GM12878 (cell line): ENCODE results near the gene COQ4. TPM values are rescaled to one million over a fixed set of nuclear protein-coding genes. Genes with fewer than 3 reads are reported as not detected.

ENCODE experiments used
- ATAC-seq: fragments of 200-7000 bp; cut with Tn5 transposase; 3 replicates; pipeline ENCODE4 v1.9.1; 2020; ENCODE audit warnings: mild to moderate bottlenecking, moderate library complexity
- BruUV-seq: library from RNA; stranded (reverse); fragments of 400-500 nt; replicated peaks from 2 replicates; lab custom pipeline; 2021; lab: Mats Ljungman, UMichigan
- CTCF ChIA-PET: fragments of 300-600 bp; sonication (Branson Sonifier 250); formaldehyde crosslinking; extraction: SDS; loops from one replicate; lab custom pipeline; 2021; ENCODE audit warnings: inconsistent platforms; lab: Yijun Ruan, JAX
- POLR2A ChIA-PET: fragments of 350-600 bp; formaldehyde crosslinking; extraction: SDS; loops from one replicate; lab custom pipeline; 2021; ENCODE audit warnings: inconsistent platforms; lab: Charles Lee
- RAD21 ChIA-PET: fragments of 300-600 bp; sonication (Branson Sonifier 250); formaldehyde crosslinking; loops from one replicate; lab custom pipeline; 2023; ENCODE audit warnings: antibody characterized with exemption; ENCODE audit not compliant: unreplicated experiment; lab: Charles Lee
- SMC1A ChIA-PET: fragments of 300-600 bp; sonication (Branson Sonifier 250); formaldehyde crosslinking; loops from one replicate; lab custom pipeline; 2023; ENCODE audit not compliant: unreplicated experiment, uncharacterized antibody; lab: Charles Lee
- DNase-seq: peaks from one replicate; pipeline ENCODE4 v3.0.0-alpha.2; 2011; ENCODE audit warnings: low read depth, low spot score
- FAIRE-seq: peaks from 3 replicates; lab custom pipeline; 2011; peaks lifted over from hg19 to GRCh38; lab: Jason Lieb, UNC
- H2AFZ ChIP-seq: 2 replicates; pipeline ENCODE4 v1.6.0; 2011; ENCODE audit warnings: low read depth, low read length, control low read depth; ENCODE audit not compliant: control insufficient read depth
- H3K27ac ChIP-seq: 2 replicates; pipeline ENCODE4 v1.5.1; 2011; ENCODE audit warnings: control low read depth; ENCODE audit not compliant: control insufficient read depth, insufficient read depth
- H3K27me3 ChIP-seq, 2 experiments: replicated peaks in 1 of 2; 2 replicates each; pipeline versions ENCODE4 v1.6.0 to v1.6.1; 2011; ENCODE audit warnings: low read length in 1 of 2; ENCODE audit not compliant: control insufficient read depth in 2 of 2, insufficient read depth in 2 of 2
- H3K36me3 ChIP-seq, 2 experiments: 2 replicates each; pipeline ENCODE4 v1.5.1; 2011; ENCODE audit warnings: low read length in 1 of 2; ENCODE audit not compliant: control insufficient read depth in 2 of 2, insufficient read depth in 2 of 2
- H3K4me1 ChIP-seq: 2 replicates; pipeline ENCODE4 v1.6.1; 2011; ENCODE audit warnings: mild to moderate bottlenecking, low read length, moderate library complexity, mixed read lengths; ENCODE audit not compliant: control insufficient read depth, insufficient read depth
- H3K4me2 ChIP-seq: 2 replicates; pipeline ENCODE4 v1.6.0; 2011; ENCODE audit warnings: control low read depth; ENCODE audit not compliant: control insufficient read depth, insufficient read depth
- H3K4me3 ChIP-seq: fragments of 200-600 bp; sonication (generic); 2 replicates; pipeline ENCODE4 v1.5.1; 2016
- H3K79me2 ChIP-seq: 2 replicates; pipeline ENCODE4 v1.6.0; 2011; ENCODE audit warnings: low read length; ENCODE audit not compliant: control insufficient read depth, insufficient read depth
- H3K9ac ChIP-seq: 2 replicates; pipeline ENCODE4 v1.8.0; 2011; ENCODE audit warnings: low read length, control low read depth, mixed read lengths; ENCODE audit not compliant: control insufficient read depth, insufficient read depth
- H3K9me3 ChIP-seq: replicated peaks from 3 replicates; pipeline ENCODE4 v1.5.1; 2011; ENCODE audit warnings: mild to moderate bottlenecking, low read length; ENCODE audit not compliant: control insufficient read depth, insufficient read depth
- H4K20me1 ChIP-seq: 2 replicates; pipeline ENCODE4 v1.6.0; 2011; ENCODE audit not compliant: control insufficient read depth, insufficient read depth
- ATF2 ChIP-seq: IDR thresholded peaks from 2 replicates; pipeline ENCODE4 v1.6.1; 2012; ENCODE audit warnings: low read length, inconsistent platforms
- EZH2 ChIP-seq: IDR thresholded peaks from 2 replicates; pipeline ENCODE4 v1.6.1; 2012; ENCODE audit warnings: low read depth, mild to moderate bottlenecking, control low read depth, inconsistent platforms, low read length, borderline replicate concordance; ENCODE audit not compliant: control insufficient read depth
- IRF5 ChIP-seq: fragments of 450-650 bp; IDR thresholded peaks from 2 replicates; pipeline ENCODE4 v1.6.1; 2017; ENCODE audit warnings: borderline replicate concordance
- MEF2B ChIP-seq: fragments of 450-650 bp; IDR thresholded peaks from 2 replicates; pipeline ENCODE4 v1.6.1; 2018; ENCODE audit warnings: mild to moderate bottlenecking, moderate library complexity; ENCODE audit not compliant: partially characterized antibody, poor library complexity, severe bottlenecking
- MXI1 ChIP-seq: fragments of 150-350 bp; IDR thresholded peaks from 2 replicates; pipeline ENCODE4 v1.6.1; 2011; ENCODE audit warnings: low read depth, mild to moderate bottlenecking, inconsistent platforms, low read length, improper control_type of control experiment
- RAD21 ChIP-seq: IDR thresholded peaks from 2 replicates; pipeline ENCODE4 v1.6.1; 2011; ENCODE audit warnings: mild to moderate bottlenecking, low read depth, low read length, moderate library complexity; ENCODE audit not compliant: insufficient read depth
- TCF7 ChIP-seq: IDR thresholded peaks from 2 replicates; pipeline ENCODE4 v1.6.1; 2014; ENCODE audit warnings: antibody characterized with exemption, borderline replicate concordance
- ZSCAN29 ChIP-seq: fragments of 450-650 bp; IDR thresholded peaks from 2 replicates; pipeline ENCODE4 v1.6.1; 2017; ENCODE audit warnings: mild to moderate bottlenecking, moderate library complexity
- WGBS: methylation state at CpG from one replicate; pipeline ENCODE4 v1.1.6; 2016; ENCODE audit warnings: low lambda C conversion rate; ENCODE audit not compliant: insufficient replicate concordance, insufficient coverage; ENCODE audit errors: missing lambda C conversion rate; 5-methylcytosine and 5-hydroxymethylcytosine counted together
- in situ Hi-C: fragments of 300-500 bp; cut with MboI; formaldehyde crosslinking; loops from 9 replicates; pipeline ENCODE4 v1.14.3; 2018; ENCODE audit warnings: mixed read lengths
- intact Hi-C: fragments of 100-400 bp; cut with micrococcal nuclease; formaldehyde crosslinking; loops from one replicate; pipeline ENCODE4 v1.14.2; 2022; ENCODE audit not compliant: unreplicated experiment
- polyA plus RNA-seq, 11 experiments: library from polyadenylated mRNA; depleted of rRNA in 4 of 11; unstranded in 6 of 11; stranded (reverse) in 5 of 11; fragments of >200 nt; fragmentation: Nextera tagmentation in 4 of 11; fragmentation: Illumina TruSeq in 1 of 11; extraction: Ambion mirVana in 4 of 11; extraction: Trizol in 1 of 11; gene quantifications; 1 replicate in 1 of 11; 2 replicates in 10 of 11; pipeline versions ENCODE4 v1.2.1 to v1.2.3, GENCODE V29; 2011 to 2016; ENCODE audit warnings: inconsistent platforms in 2 of 11, missing spikeins in 2 of 11, low read depth in 1 of 11
- total RNA-seq, 4 experiments: library from RNA; depleted of rRNA in 3 of 4; stranded (reverse); fragments of >200 nt in 3 of 4; fragmentation: Illumina TruSeq in 1 of 4; extraction: Trizol in 1 of 4; gene quantifications; 2 replicates each; pipeline versions ENCODE4 v1.2.1 to v1.2.3, GENCODE V29; 2013 to 2021

Gene COQ4
- total and polyA plus RNA-seq, 10 of the 15 experiments (the other 5 are each of a cell fraction or from before 2014, with no cell fraction given): 3.8 to 64.1 (median 38.6) TPM

- no peak for TF ChIP-seq IRF5
- TF ChIP-seq ATF2: no peak
- TF ChIP-seq MXI1: no peak
- TF ChIP-seq EZH2: no peak
- no peak for TF ChIP-seq MEF2B
- no peak for TF ChIP-seq ZSCAN29
Measured at GRCh38 chr9:128333451-128333869, 10.8 kb downstream of the COQ4 start (continued).

- H3K4me2 ChIP-seq: no peak overlapping the region
- POLR2A ChIA-PET: no interaction called here
- H3K9ac ChIP-seq: no peak overlapping the region
- no peak overlapping the region for H2AFZ ChIP-seq
- CTCF ChIA-PET: interaction anchor here (1.7 kb wide), 1 partner anchor 27 kb away, joined by 7 read pairs; no protein-coding TSS in a partner anchor
- H3K27me3 ChIP-seq: no peaks in the 10 kb centered on the region
- no TSS peak for BruUV-seq
- H3K4me3 ChIP-seq: no peak overlapping the region
- H4K20me1 ChIP-seq: no peaks in the 10 kb centered on the region
- H3K9me3 ChIP-seq: no peaks in the 10 kb centered on the region
- no peak for ATAC-seq
- DNase-seq: no peak
- WGBS: 99% methylated on average over 7 of the region's 7 CpGs
- intact Hi-C loops (no loop called here), in situ Hi-C loops (no loop called here)
- RAD21 ChIA-PET: no interaction called here
- no peak overlapping the region for H3K27ac ChIP-seq
- H3K36me3 ChIP-seq: no peaks in the 10 kb centered on the region; a peak in 1 of 4 replicates
- SMC1A ChIA-PET: interaction anchor here (0.9 to 1.3 kb wide), 2 partner anchors 12 to 218 kb away, joined by 3 to 4 read pairs; no protein-coding TSS in a partner anchor
- H3K79me2 ChIP-seq: no peaks in the 10 kb centered on the region
- TF ChIP-seq TCF7 (no peak), RAD21 (no peak)
- TF ChIP-seq, all 136 proteins: peak for 0
- no peak for FAIRE-seq
- H3K4me1 ChIP-seq: no peaks in the 10 kb centered on the region
Measured at GRCh38 chr9:128335161-128335560, 12.5 kb downstream of the COQ4 start.
